Psoas muscle (tissue), 8 donors: ENCODE results near the gene VCL. TPM values are rescaled to one million over a fixed set of nuclear protein-coding genes. Genes with fewer than 3 reads are reported as not detected.

ENCODE experiments used
- ATAC-seq, 4 donors: fragments of 200-7000 bp; cut with Tn5 transposase; one replicate each; pipeline ENCODE4 v1.9.1; 2020; ENCODE audit warnings: moderate library complexity in 3 of 4, mild to moderate bottlenecking in 2 of 4
- DNase-seq, 2 donors: peaks; one replicate each; pipeline ENCODE4 v3.0.0-alpha.2; 2020
- H3K27ac ChIP-seq: fragments of 200-600 bp; one replicate; pipeline ENCODE4 v1.8.0; 2022
- H3K27me3 ChIP-seq, 3 donors: fragments of 200-600 bp in 1 of 3; one replicate each; pipeline versions ENCODE4 v1.6.1 to v1.8.0; 2013 to 2022; ENCODE audit warnings: low read length in 2 of 3, mild to moderate bottlenecking in 2 of 3, moderate library complexity in 1 of 3; ENCODE audit not compliant: insufficient read depth in 3 of 3
- H3K36me3 ChIP-seq, 2 donors: fragments of 200-600 bp in 1 of 2; one replicate each; pipeline versions ENCODE4 v1.6.1 to v1.8.0; 2013 to 2022; ENCODE audit warnings: low read depth in 1 of 2, mild to moderate bottlenecking in 1 of 2, moderate library complexity in 1 of 2; ENCODE audit not compliant: insufficient read depth in 1 of 2
- H3K4me1 ChIP-seq: fragments of 200-600 bp; one replicate; pipeline ENCODE4 v1.8.0; 2022
- H3K4me3 ChIP-seq: fragments of 200-600 bp; one replicate; pipeline ENCODE4 v1.8.0; 2022; ENCODE audit warnings: mild to moderate bottlenecking
- H3K9me3 ChIP-seq: fragments of 200-600 bp; one replicate; pipeline ENCODE4 v1.8.0; 2022
- WGBS, 3 donors: extraction: QIAGEN DNeasy Blood & Tissue Kit; methylation state at CpG; one replicate each; pipeline versions ENCODE4 v1.1.6 to v1.1.7; 2013; 5-methylcytosine and 5-hydroxymethylcytosine counted together
- intact Hi-C, 2 donors: fragments of 100-400 bp; cut with DNase I; formaldehyde crosslinking; loops; one replicate each; pipeline versions ENCODE4 v1.11.0 to v1.14.2; 2022
- polyA plus RNA-seq, 3 donors: library from polyadenylated mRNA; stranded (reverse); fragments of 200-250 nt; gene quantifications; one replicate each; pipeline ENCODE4 v1.2.3, GENCODE V29; 2013
- total RNA-seq, 4 donors: library from RNA; stranded (reverse); fragmentation: NEBNext Ultra II Directional in 2 of 4; extraction: Animal tissue kit (Norgen Biotek cat#: 25700) in 2 of 4; gene quantifications; one replicate each; pipeline versions ENCODE4 v1.2.1 to v1.2.4, GENCODE V29; 2021 to 2023
- TF ChIP-seq, protein P1 (sequence below): fragments of 200-600 bp; IDR thresholded peaks from one replicate; pipeline ENCODE4 v1.8.0; 2022; ENCODE audit warnings: antibody characterized with exemption
- donor health status: healthy with polysubstance abuse.
- donor health status: DM: no; HTN: no; CAD: no; lungs with moderate emphysema.
- donor health status: Bipolar disorder and iron deficiency.
- donor health status: healthy.
- donor health status: DM: yes; HTN: yes; CAD: no.
- donor health status: DM: no; HTN: no; CAD: no.
- donor health status: DM: no; HTN: no; CAD: no.
- donor health status: DM: yes; HTN: yes; CAD: no.

Gene VCL
- total and polyA plus RNA-seq, 7 donors, result 54.5 to 426 (median 93.2) TPM

DNA sequence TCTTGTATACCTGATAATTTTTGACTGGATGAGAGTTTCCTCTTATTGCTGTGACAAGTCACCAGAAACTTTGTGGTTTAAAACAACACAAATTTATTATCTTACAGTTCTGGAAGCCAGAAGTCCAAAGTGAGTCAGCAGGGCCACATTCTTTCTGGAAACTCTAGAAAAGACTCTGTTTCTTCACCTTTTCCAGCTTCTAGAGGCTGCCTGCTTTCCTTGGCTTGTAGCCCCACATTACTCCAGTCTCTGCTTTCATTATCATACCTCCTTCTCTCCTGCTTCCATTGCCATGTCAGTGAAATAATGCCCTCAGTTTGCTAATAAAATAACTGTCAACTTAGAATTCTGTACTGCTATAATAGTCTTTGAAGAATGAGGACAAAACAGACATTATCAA, 65.3 kb downstream of the VCL start:
- DNase-seq, result no peak
- intact Hi-C loops, result no loop called here
- ATAC-seq, result no peak
- Histone ChIP-seq H3K27ac (no peak overlapping the region), H3K27me3 (no peaks in the 10 kb centered on the region), H3K4me1 (peaks cover 23% of the 10 kb centered on the region), H3K36me3 (peaks cover 5 to 22% of the 10 kb centered on the region in 2 donors), H3K4me3 (no peak overlapping the region), H3K9me3 (peaks cover 7% of the 10 kb centered on the region)
- TF ChIP-seq, protein P1, sequence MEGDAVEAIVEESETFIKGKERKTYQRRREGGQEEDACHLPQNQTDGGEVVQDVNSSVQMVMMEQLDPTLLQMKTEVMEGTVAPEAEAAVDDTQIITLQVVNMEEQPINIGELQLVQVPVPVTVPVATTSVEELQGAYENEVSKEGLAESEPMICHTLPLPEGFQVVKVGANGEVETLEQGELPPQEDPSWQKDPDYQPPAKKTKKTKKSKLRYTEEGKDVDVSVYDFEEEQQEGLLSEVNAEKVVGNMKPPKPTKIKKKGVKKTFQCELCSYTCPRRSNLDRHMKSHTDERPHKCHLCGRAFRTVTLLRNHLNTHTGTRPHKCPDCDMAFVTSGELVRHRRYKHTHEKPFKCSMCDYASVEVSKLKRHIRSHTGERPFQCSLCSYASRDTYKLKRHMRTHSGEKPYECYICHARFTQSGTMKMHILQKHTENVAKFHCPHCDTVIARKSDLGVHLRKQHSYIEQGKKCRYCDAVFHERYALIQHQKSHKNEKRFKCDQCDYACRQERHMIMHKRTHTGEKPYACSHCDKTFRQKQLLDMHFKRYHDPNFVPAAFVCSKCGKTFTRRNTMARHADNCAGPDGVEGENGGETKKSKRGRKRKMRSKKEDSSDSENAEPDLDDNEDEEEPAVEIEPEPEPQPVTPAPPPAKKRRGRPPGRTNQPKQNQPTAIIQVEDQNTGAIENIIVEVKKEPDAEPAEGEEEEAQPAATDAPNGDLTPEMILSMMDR, result no peak

DNA sequence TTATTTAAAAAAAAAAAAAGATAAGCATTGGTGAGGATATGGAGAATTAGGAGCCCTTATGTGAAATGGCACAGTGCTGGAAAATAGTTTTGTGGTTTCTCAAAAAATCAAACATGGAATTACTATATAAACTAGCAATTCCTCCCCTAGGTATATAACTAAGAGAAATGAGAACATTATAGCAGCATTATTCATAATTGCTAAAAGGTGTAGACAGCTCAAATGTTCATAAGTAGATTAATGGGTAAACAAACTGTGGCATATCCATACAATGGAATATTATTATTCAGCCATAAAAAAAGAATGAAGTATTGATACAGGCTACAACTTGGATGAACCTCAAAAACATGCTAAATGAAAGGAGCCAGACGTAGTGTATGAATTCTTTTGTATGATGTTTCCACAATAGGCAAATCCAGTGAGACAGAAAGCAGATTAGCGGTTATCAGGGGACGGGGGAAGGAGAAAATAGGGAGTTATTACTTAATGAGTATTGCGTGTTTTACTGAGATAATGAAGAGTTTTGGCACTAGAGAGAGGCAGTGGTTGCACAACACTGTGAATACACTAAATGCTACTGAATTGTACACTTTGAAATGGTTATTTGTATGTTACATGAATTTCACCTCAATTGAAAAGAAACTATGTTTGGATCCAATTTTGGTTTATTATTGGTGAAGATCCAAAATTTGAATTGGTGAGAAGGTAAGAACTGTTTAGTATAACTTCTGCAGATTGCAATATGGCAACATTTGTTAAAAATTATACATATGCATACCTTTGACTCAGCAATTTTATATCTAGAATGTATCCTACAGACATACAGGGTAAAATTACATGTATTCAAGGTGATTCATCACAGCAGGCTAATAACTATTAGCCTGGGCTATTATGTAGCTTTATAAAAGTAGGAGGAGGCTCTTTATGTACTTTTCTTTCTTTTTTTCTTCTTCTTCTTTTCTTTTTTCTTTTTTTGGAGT, 69.7 kb downstream of the VCL start:
- DNase-seq (no peak), ATAC-seq (no peak)
- H3K36me3 ChIP-seq, result peaks cover 15 to 34% of the 10 kb centered on the region in 2 donors
- TF ChIP-seq, protein P1, result no peak
- WGBS, 3 donors, result 83 to 93% (median 84%) methylated on average over 4 of the region's 4 CpGs
- peaks cover 7% of the 10 kb centered on the region for H3K9me3 ChIP-seq
- H3K4me3 ChIP-seq, result no peak overlapping the region
- H3K27ac ChIP-seq, result peak overlapping the region; percentile 53
- no peaks in the 10 kb centered on the region for H3K27me3 ChIP-seq
- intact Hi-C loops, result no loop called here
- peaks cover 40% of the 10 kb centered on the region for H3K4me1 ChIP-seq

DNA sequence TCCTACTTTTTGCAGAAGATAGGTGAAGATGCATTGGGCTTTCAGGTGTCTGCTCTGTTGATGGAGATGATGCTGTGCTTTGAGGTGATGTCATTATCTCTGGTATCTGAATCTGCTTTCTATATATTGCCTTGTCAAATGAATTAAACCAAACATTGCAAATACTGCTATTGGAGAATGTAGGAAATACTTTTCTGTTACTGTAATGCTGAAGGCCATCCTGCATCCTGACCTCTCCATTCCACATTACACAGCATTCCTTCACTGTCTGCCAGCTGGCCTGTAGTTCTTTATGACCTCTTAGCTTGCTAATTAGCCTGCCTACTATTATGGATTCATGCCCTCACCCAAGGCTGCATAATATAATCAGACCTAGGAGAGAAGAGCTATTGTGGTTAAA, 73.2 kb downstream of the VCL start:
- ATAC-seq (peak in 2 of 4 donors; percentile 23 to 50), DNase-seq (no peak)
- intact Hi-C loops, result no loop called here
- Histone ChIP-seq H3K36me3 (peaks cover 12 to 50% of the 10 kb centered on the region in 2 donors), H3K4me1 (peaks cover 56% of the 10 kb centered on the region), H3K27ac (peak overlapping the region; percentile 71), H3K4me3 (no peak overlapping the region), H3K9me3 (no peaks in the 10 kb centered on the region), H3K27me3 (no peaks in the 10 kb centered on the region)
- TF ChIP-seq, protein P1, result no peak

DNA sequence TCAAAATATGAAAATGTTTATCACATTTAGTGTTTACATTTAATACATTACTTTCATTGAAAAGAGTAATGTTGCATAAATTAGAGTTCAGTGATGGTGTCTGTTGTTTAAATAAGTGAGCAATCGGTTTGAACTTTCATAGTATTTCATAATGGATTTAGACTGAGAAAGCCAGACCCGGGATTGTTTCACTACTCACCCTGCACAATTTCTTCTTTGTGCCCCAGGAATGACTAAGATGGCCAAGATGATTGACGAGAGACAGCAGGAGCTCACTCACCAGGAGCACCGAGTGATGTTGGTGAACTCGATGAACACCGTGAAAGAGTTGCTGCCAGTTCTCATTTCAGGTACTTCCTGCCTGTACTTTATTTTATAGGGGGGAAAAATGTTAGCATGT, 74.6 kb downstream of the VCL start:
- H3K4me3 ChIP-seq, result no peak overlapping the region
- no peak for DNase-seq
- ATAC-seq, result peak; percentile 75 to 88 (median 84)
- H3K27me3 ChIP-seq, result no peaks in the 10 kb centered on the region
- H3K4me1 ChIP-seq, result peaks cover 55% of the 10 kb centered on the region
- 38 to 58% (median 45%) methylated on average over 6 of the region's 6 CpGs for WGBS, 3 donors
- intact Hi-C loops, result no loop called here
- TF ChIP-seq, protein P1, result no peak
- peak overlapping the region; percentile 71 for H3K27ac ChIP-seq
- H3K9me3 ChIP-seq, result no peaks in the 10 kb centered on the region
- H3K36me3 ChIP-seq, result peaks cover 12 to 60% of the 10 kb centered on the region in 2 donors
